CD4-positive, CD25-positive, alpha-beta regulatory T cell (primary cell): Measurements from ENCODE around the gene NEDD1. TPM values are rescaled to one million over a fixed set of nuclear protein-coding genes. Genes with fewer than 3 reads are reported as not detected.

ENCODE experiments used
- ATAC-seq, 2 donors: fragments of 150-1000 bp; cut with Tn5 transposase; one replicate each; pipeline ENCODE4 v1.10.0; 2021; ENCODE audit warnings: low read depth in 2 of 2, moderate number of reproducible peaks in 2 of 2, moderate library complexity in 1 of 2
- DNase-seq, 3 donors: peaks; one replicate each; pipeline versions ENCODE4 v3.0.0 to v3.0.0-alpha.2; 2012 to 2022; ENCODE audit warnings: mixed read lengths in 1 of 3
- H3K27ac ChIP-seq: one replicate; pipeline ENCODE4 v1.7.0; 2013; ENCODE audit warnings: mild to moderate bottlenecking, low read length; ENCODE audit not compliant: insufficient read depth, poor library complexity, severe bottlenecking
- H3K27me3 ChIP-seq: one replicate; pipeline ENCODE4 v1.7.0; 2013; ENCODE audit warnings: low read length; ENCODE audit not compliant: control insufficient read depth, insufficient read depth
- H3K36me3 ChIP-seq: one replicate; pipeline ENCODE4 v1.7.0; 2013; ENCODE audit warnings: mild to moderate bottlenecking, low read length, moderate library complexity; ENCODE audit not compliant: control insufficient read depth, insufficient read depth
- H3K4me1 ChIP-seq: 2 replicates; pipeline ENCODE4 v1.7.0; 2013; ENCODE audit warnings: mild to moderate bottlenecking, low read length; ENCODE audit not compliant: insufficient read depth, control insufficient read depth, poor library complexity, severe bottlenecking
- H3K4me3 ChIP-seq: one replicate; pipeline ENCODE4 v1.7.0; 2013; ENCODE audit warnings: low read depth, mild to moderate bottlenecking, low read length, moderate library complexity
- H3K9me3 ChIP-seq, 2 experiments: 1 replicate in 1 of 2; 2 replicates in 1 of 2; pipeline ENCODE4 v1.7.0; 2013; ENCODE audit warnings: low read length in 2 of 2, mild to moderate bottlenecking in 1 of 2, moderate library complexity in 1 of 2; ENCODE audit not compliant: control insufficient read depth in 2 of 2
- H3K27ac Mint-ChIP-seq, 3 donors: one replicate each; pipeline ENCODE4 v1.8.0; 2020 to 2022; ENCODE audit warnings: mild to moderate bottlenecking in 3 of 3, mixed read lengths in 3 of 3, moderate library complexity in 2 of 3
- H3K27me3 Mint-ChIP-seq: one replicate; pipeline ENCODE4 v1.8.0; 2022; ENCODE audit warnings: mild to moderate bottlenecking, mixed read lengths
- H3K36me3 Mint-ChIP-seq: one replicate; pipeline ENCODE4 v1.8.0; 2020; ENCODE audit warnings: mixed read lengths
- H3K4me1 Mint-ChIP-seq, 4 donors: one replicate each; pipeline ENCODE4 v1.8.0; 2020 to 2022; ENCODE audit warnings: mixed read lengths in 4 of 4, mild to moderate bottlenecking in 1 of 4
- H3K4me3 Mint-ChIP-seq, 4 donors: one replicate each; pipeline ENCODE4 v1.8.0; 2020 to 2022; ENCODE audit warnings: mild to moderate bottlenecking in 4 of 4, mixed read lengths in 4 of 4, moderate library complexity in 3 of 4
- H3K9me3 Mint-ChIP-seq, 7 donors: one replicate each; pipeline ENCODE4 v1.8.0; 2020 to 2022; ENCODE audit warnings: mixed read lengths in 7 of 7, mild to moderate bottlenecking in 3 of 7, moderate library complexity in 2 of 7
- polyA plus RNA-seq, 4 donors: library from polyadenylated mRNA; unstranded; fragments of 300-500 nt; fragmentation: Illumina TruSeq; gene quantifications; one replicate each; pipeline ENCODE4 v1.2.3, GENCODE V29; 2021
- total RNA-seq: library from RNA; stranded (reverse); gene quantifications from one replicate; pipeline ENCODE4 v1.2.3, GENCODE V29; 2022

Gene NEDD1
- total and polyA plus RNA-seq, 5 donors from 2014 or later: 29.1 to 45.5 (median 37.6) TPM

DNA sequence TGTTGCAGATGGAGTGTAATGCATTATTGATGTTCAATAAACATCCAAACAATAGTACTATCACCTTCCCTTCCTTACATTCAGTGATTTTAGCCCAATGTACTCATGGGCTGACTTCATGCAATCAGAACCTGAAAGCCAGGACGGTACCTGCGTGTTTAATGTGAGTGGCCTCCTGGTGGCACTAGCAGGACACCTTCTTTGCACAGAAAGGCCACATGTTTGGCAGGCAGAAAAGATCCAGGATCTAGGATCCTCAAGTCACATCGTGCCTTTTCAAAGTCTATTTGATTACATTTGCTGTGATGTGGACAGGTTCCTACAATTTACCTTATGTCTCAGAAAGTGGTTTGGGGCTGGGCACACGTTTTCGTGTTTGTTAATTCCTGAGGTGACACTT, 82.9 kb downstream of the NEDD1 start:
- no peak for ATAC-seq
- Histone ChIP-seq H3K9me3 (no peaks in the 10 kb centered on the region), H3K27ac (no peak overlapping the region), H3K36me3 (no peaks in the 10 kb centered on the region), H3K4me3 (no peak overlapping the region), H3K27me3 (peaks cover 21% of the 10 kb centered on the region), H3K4me1 (peaks cover 11% of the 10 kb centered on the region)
- H3K36me3 Mint-ChIP-seq: no peaks in the 10 kb centered on the region
- H3K9me3 Mint-ChIP-seq: no peaks in the 10 kb centered on the region
- H3K4me1 Mint-ChIP-seq: peaks cover 0 to 8% (median 3%) of the 10 kb centered on the region in 4 donors
- peak in 1 of 3 donors; percentile 10 for DNase-seq
- peaks cover 36% of the 10 kb centered on the region for H3K27me3 Mint-ChIP-seq
- H3K27ac Mint-ChIP-seq: no peak overlapping the region
- H3K4me3 Mint-ChIP-seq: no peak overlapping the region

DNA sequence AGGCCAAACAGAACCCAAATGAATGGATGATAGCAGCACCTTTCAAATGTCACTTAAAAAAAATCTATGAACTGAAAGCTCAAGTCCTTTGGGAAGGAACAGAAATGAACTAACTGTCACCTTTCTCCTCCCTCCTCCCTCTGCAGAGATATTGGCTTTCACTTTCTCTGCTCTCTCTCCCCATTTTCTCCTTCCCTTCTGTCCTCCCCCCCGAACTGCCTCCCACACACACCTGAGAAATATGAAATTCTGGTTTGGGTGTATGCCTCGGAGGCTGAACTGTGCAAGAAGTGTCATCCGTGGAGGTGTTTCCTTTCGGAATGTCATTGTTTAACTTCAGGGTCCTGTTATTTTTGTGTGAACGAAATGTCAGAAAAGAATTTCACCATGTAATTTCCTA, 87.8 kb downstream of the NEDD1 start:
- ATAC-seq (no peak), DNase-seq (no peak)
- Mint-ChIP-seq H3K36me3 (no peaks in the 10 kb centered on the region), H3K4me1 (no peaks in the 10 kb centered on the region), H3K9me3 (no peaks in the 10 kb centered on the region), H3K27me3 (peaks cover 16% of the 10 kb centered on the region), H3K27ac (no peak overlapping the region), H3K4me3 (no peak overlapping the region)
- Histone ChIP-seq H3K4me3 (no peak overlapping the region), H3K9me3 (no peaks in the 10 kb centered on the region), H3K27me3 (peaks cover 14% of the 10 kb centered on the region), H3K27ac (no peak overlapping the region), H3K36me3 (no peaks in the 10 kb centered on the region), H3K4me1 (no peaks in the 10 kb centered on the region)

DNA sequence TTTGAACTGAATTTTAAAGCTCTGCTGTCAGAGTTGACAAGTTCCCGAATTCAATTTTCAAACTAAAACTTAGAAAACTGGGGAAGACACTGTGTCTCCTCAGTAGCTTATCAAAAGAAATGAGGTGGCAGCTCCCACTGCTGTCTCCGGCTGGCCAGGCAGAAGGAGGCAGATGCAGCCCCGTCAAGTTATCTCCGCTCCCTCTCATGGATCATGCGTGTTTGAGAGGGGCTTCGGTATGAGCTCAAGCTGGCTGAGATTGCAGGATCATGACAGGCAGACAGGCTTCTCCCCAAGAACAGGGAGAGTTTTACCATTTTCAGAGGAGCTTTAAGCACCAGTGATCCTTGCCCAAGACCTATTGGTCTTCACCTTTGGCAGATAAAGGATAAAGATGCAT, 88.8 kb downstream of the NEDD1 start:
- H3K4me1 ChIP-seq: no peaks in the 10 kb centered on the region
- H3K36me3 Mint-ChIP-seq: no peaks in the 10 kb centered on the region
- no peaks in the 10 kb centered on the region for H3K9me3 Mint-ChIP-seq
- H3K27ac ChIP-seq: no peak overlapping the region
- ATAC-seq: no peak
- H3K27ac Mint-ChIP-seq: no peak overlapping the region
- H3K36me3 ChIP-seq: no peaks in the 10 kb centered on the region
- H3K4me1 Mint-ChIP-seq: no peaks in the 10 kb centered on the region
- H3K27me3 ChIP-seq: peaks cover 14% of the 10 kb centered on the region
- no peak for DNase-seq
- H3K9me3 ChIP-seq: no peaks in the 10 kb centered on the region
- no peak overlapping the region for H3K4me3 Mint-ChIP-seq
- H3K27me3 Mint-ChIP-seq: peaks cover 16% of the 10 kb centered on the region
- no peak overlapping the region for H3K4me3 ChIP-seq

DNA sequence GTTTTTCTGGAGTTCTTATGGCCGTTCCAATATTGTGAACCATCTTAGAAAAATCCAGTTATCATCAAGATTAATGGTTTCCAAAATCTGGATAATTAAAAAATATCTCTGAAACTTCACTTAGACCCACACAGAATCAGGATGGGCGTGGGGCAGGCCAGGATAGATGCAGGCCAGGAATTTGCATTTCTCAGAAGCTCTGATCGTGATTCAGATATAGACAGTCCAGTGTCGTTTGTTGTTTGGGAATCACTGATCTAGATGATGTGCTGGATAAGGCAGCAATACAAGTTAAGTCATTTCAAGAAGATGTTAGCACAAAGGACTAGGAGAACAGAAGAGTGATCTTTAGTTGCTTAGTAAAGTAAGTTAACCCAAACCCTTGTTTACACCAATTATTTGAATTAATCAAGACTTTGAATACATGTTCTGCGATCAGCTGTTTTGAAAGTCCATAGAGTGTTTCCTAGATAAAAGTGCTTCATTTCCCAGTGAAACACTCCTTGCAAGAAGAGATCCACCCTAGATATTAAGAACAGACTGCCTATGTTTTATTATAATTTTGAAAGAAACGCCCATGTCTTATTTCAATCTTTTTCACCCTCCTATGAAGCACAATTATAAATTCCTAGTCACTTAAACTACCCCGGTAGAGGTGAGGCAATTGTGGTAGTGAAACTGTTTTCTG, 90.9 kb downstream of the NEDD1 start:
- no peaks in the 10 kb centered on the region for H3K9me3 Mint-ChIP-seq
- no peaks in the 10 kb centered on the region for H3K4me1 Mint-ChIP-seq
- DNase-seq (no peak), ATAC-seq (no peak)
- H3K4me1 ChIP-seq: no peaks in the 10 kb centered on the region
- H3K27ac ChIP-seq: no peak overlapping the region
- H3K9me3 ChIP-seq: no peaks in the 10 kb centered on the region
- H3K36me3 Mint-ChIP-seq: no peaks in the 10 kb centered on the region
- no peak overlapping the region for H3K27ac Mint-ChIP-seq
- peaks cover 9% of the 10 kb centered on the region for H3K27me3 ChIP-seq
- no peak overlapping the region for H3K4me3 ChIP-seq
- no peaks in the 10 kb centered on the region for H3K36me3 ChIP-seq
- peaks cover 16% of the 10 kb centered on the region for H3K27me3 Mint-ChIP-seq
- H3K4me3 Mint-ChIP-seq: no peak overlapping the region

DNA sequence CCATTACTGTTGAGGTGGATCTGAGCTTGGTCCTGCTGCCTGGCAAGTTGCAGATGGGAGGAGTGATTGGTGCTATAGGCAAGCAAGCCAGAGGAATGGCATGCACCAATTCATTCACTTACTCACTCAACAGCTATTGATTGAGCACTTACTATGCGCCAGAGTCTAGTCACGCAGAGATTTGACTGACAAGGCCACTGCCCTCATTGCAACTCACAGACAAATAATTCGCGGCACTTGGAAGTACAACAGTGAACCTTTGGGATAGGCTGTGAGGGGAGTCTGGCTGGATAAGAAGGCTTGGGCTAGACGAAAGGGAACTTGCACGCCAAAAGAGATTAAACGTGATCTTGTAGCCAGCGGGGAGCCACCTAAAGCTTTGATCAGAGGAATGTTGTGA, 96.2 kb downstream of the NEDD1 start:
- Histone ChIP-seq H3K9me3 (no peaks in the 10 kb centered on the region), H3K27ac (no peak overlapping the region), H3K4me1 (no peaks in the 10 kb centered on the region), H3K36me3 (no peaks in the 10 kb centered on the region), H3K4me3 (no peak overlapping the region), H3K27me3 (peaks cover 2% of the 10 kb centered on the region)
- Mint-ChIP-seq H3K27ac (no peak overlapping the region), H3K4me3 (no peak overlapping the region), H3K4me1 (no peaks in the 10 kb centered on the region), H3K27me3 (peaks cover 15% of the 10 kb centered on the region), H3K9me3 (peaks cover 0 to 3% (median 0%) of the 10 kb centered on the region in 7 donors), H3K36me3 (no peaks in the 10 kb centered on the region)
- no peak for DNase-seq
- no peak for ATAC-seq
